HEK293 (cell line): ENCODE data around the gene IMMP2L.

Source experiments
- CTCF ChIA-PET: fragments of 350-600 bp; formaldehyde crosslinking; extraction: SDS; loops from one replicate; lab custom pipeline; 2021; ENCODE audit warnings: antibody characterized with exemption; lab: Yijun Ruan, JAX
- POLR2A ChIA-PET: fragments of 300-600 bp; formaldehyde crosslinking; extraction: SDS; loops from one replicate; lab custom pipeline; 2020; ENCODE audit warnings: antibody characterized with exemption, inconsistent platforms; lab: Yijun Ruan, JAX
- H3K27ac ChIP-seq: fragments of 200-500 bp; sonication (Bioruptor generic); 2 replicates; pipeline ENCODE4 v1.5.1; 2014; ENCODE audit warnings: low read depth, low read length, control low read depth, inconsistent platforms; ENCODE audit errors: extremely low read depth
- H3K36me3 ChIP-seq, 2 experiments: fragments of 200-500 bp in 1 of 2; sonication (Bioruptor generic) in 1 of 2; 1 replicate in 1 of 2; 2 replicates in 1 of 2; pipeline ENCODE4 v1.5.1; 2014 to 2017; ENCODE audit warnings: inconsistent platforms in 2 of 2, low read length in 2 of 2; ENCODE audit not compliant: control insufficient read depth in 2 of 2, insufficient read depth in 1 of 2
- H3K4me1 ChIP-seq: fragments of 200-500 bp; sonication (Bioruptor generic); 2 replicates; pipeline ENCODE4 v1.5.1; 2014; ENCODE audit warnings: mild to moderate bottlenecking, low read length, inconsistent platforms; ENCODE audit not compliant: control insufficient read depth, insufficient read depth
- H3K4me3 ChIP-seq: 2 replicates; pipeline ENCODE4 v1.5.1; 2011; ENCODE audit warnings: low read depth, mild to moderate bottlenecking, control low read depth, low read length, moderate library complexity
- H3K9me3 ChIP-seq: fragments of 200-500 bp; sonication (Bioruptor generic); 2 replicates; pipeline ENCODE4 v1.5.1; 2014; ENCODE audit warnings: low read depth, low read length, inconsistent platforms; ENCODE audit not compliant: control insufficient read depth, insufficient read depth
- ATF2 ChIP-seq: fragments of 450-650 bp; formaldehyde crosslinking; IDR thresholded peaks from 2 replicates; pipeline ENCODE4 v1.5.1; 2016; ENCODE audit warnings: missing biosample characterization, missing genetic modification characterization, low read depth
- IKZF3 ChIP-seq: fragments of 450-650 bp; IDR thresholded peaks from 2 replicates; pipeline ENCODE4 v1.5.0; 2018; ENCODE audit warnings: missing biosample characterization, mild to moderate bottlenecking, missing genetic modification characterization, moderate library complexity
- MZF1 ChIP-seq: fragments of 450-650 bp; formaldehyde crosslinking; IDR thresholded peaks from 2 replicates; pipeline ENCODE4 v1.5.1; 2017; ENCODE audit warnings: missing biosample characterization, missing genetic modification characterization, borderline replicate concordance
- PRDM1 ChIP-seq: fragments of 450-650 bp; formaldehyde crosslinking; IDR thresholded peaks from 2 replicates; pipeline ENCODE4; 2016; ENCODE audit warnings: missing biosample characterization, missing genetic modification characterization
- PRDM10 ChIP-seq: fragments of 450-650 bp; formaldehyde crosslinking; IDR thresholded peaks from 2 replicates; pipeline ENCODE4 v1.5.1; 2016; ENCODE audit warnings: missing biosample characterization, missing genetic modification characterization
- ZFP69B ChIP-seq: fragments of 450-650 bp; formaldehyde crosslinking; IDR thresholded peaks from 2 replicates; pipeline ENCODE4 v1.5.1; 2016; ENCODE audit warnings: missing biosample characterization, missing genetic modification characterization
- ZNF10 ChIP-seq: fragments of 450-650 bp; formaldehyde crosslinking; IDR thresholded peaks from 2 replicates; pipeline ENCODE4 v1.5.1; 2017; ENCODE audit warnings: missing biosample characterization, missing genetic modification characterization
- ZNF155 ChIP-seq: fragments of 450-650 bp; formaldehyde crosslinking; IDR thresholded peaks from 2 replicates; pipeline ENCODE4 v1.5.1; 2016; ENCODE audit warnings: missing biosample characterization, missing genetic modification characterization
- ZNF23 ChIP-seq: fragments of 450-650 bp; formaldehyde crosslinking; IDR thresholded peaks from 2 replicates; pipeline ENCODE4 v1.5.1; 2016; ENCODE audit warnings: missing biosample characterization, missing genetic modification characterization, borderline replicate concordance
- ZNF335 ChIP-seq: fragments of 450-650 bp; formaldehyde crosslinking; conservative IDR thresholded peaks from 2 replicates; pipeline ENCODE4 v1.5.1; 2016; ENCODE audit warnings: missing biosample characterization, missing genetic modification characterization
- ZNF350 ChIP-seq: fragments of 450-650 bp; formaldehyde crosslinking; IDR thresholded peaks from 2 replicates; pipeline ENCODE4 v1.5.0; 2017; ENCODE audit warnings: missing biosample characterization, mild to moderate bottlenecking, missing genetic modification characterization
- ZNF404 ChIP-seq: fragments of 450-650 bp; formaldehyde crosslinking; IDR thresholded peaks from 2 replicates; pipeline ENCODE4 v1.5.1; 2017; ENCODE audit warnings: missing biosample characterization, missing genetic modification characterization
- ZNF558 ChIP-seq: fragments of 450-650 bp; formaldehyde crosslinking; IDR thresholded peaks from 2 replicates; pipeline ENCODE4 v1.5.1; 2016; ENCODE audit warnings: missing biosample characterization, missing genetic modification characterization
- ZNF610 ChIP-seq: fragments of 450-650 bp; formaldehyde crosslinking; IDR thresholded peaks from 2 replicates; pipeline ENCODE4 v1.5.1; 2016; ENCODE audit warnings: missing biosample characterization, missing genetic modification characterization, borderline replicate concordance
- ZNF677 ChIP-seq: fragments of 450-650 bp; IDR thresholded peaks from 2 replicates; pipeline ENCODE4 v1.5.0; 2018; ENCODE audit warnings: missing biosample characterization, mild to moderate bottlenecking, missing genetic modification characterization, moderate library complexity
- ZNF776 ChIP-seq: fragments of 450-650 bp; formaldehyde crosslinking; IDR thresholded peaks from 2 replicates; pipeline ENCODE4 v1.5.0; 2017; ENCODE audit warnings: missing biosample characterization, missing genetic modification characterization, borderline replicate concordance
- TF ChIP-seq, protein P1 (sequence below): fragments of 450-650 bp; formaldehyde crosslinking; IDR thresholded peaks from 2 replicates; pipeline ENCODE4 v1.5.1; 2016; ENCODE audit warnings: missing biosample characterization, missing genetic modification characterization
- TF ChIP-seq, protein P2 (sequence below): fragments of 450-650 bp; formaldehyde crosslinking; IDR thresholded peaks from 2 replicates; pipeline ENCODE4 v1.5.1; 2016; ENCODE audit warnings: missing biosample characterization, missing genetic modification characterization
- TF ChIP-seq, protein P3 (sequence below): fragments of 450-650 bp; formaldehyde crosslinking; IDR thresholded peaks from 2 replicates; pipeline ENCODE4 v1.5.1; 2016; ENCODE audit warnings: missing biosample characterization, missing genetic modification characterization
- TF ChIP-seq, protein P4 (sequence below): fragments of 450-650 bp; formaldehyde crosslinking; IDR thresholded peaks from 2 replicates; pipeline ENCODE4 v1.5.1; 2016; ENCODE audit warnings: missing biosample characterization, missing genetic modification characterization
- TF ChIP-seq, protein P5 (sequence below): fragments of 450-650 bp; formaldehyde crosslinking; IDR thresholded peaks from 2 replicates; pipeline ENCODE4 v1.5.1; 2016; ENCODE audit warnings: missing biosample characterization, missing genetic modification characterization
- TF ChIP-seq, protein P6 (sequence below): fragments of 450-650 bp; formaldehyde crosslinking; IDR thresholded peaks from 2 replicates; pipeline ENCODE4 v1.5.1; 2016; ENCODE audit warnings: missing biosample characterization, missing genetic modification characterization

IMMP2L gene

DNA sequence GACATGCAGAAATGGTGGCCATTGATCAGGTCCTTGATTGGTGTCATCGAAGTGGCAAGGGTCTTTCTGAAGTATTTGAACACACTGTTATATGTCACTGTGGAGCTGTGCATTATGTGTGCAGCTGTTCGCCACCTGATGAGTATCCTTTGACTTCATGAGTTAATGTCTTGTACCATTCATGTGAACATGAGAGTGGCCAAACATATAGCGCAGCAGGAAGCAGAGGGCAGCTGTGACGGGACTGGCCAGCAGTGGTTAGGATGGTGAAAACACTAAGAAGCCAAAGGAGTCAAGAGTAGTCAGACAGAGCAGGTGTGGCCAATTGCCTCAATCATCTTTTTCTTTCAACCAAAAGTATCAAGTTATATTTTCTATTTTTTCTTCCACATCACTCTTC, 167.4 kb downstream of the IMMP2L start (continued):
- TF ChIP-seq ZNF677 (tag by site-specific recombination) (no peak), ZNF10 (tag by site-specific recombination) (no peak), ATF2 (tag by site-specific recombination) (no peak), PRDM10 (tag by site-specific recombination) (no peak), PRDM1 (no peak), ZNF23 (no peak)
- TF ChIP-seq, protein P1, sequence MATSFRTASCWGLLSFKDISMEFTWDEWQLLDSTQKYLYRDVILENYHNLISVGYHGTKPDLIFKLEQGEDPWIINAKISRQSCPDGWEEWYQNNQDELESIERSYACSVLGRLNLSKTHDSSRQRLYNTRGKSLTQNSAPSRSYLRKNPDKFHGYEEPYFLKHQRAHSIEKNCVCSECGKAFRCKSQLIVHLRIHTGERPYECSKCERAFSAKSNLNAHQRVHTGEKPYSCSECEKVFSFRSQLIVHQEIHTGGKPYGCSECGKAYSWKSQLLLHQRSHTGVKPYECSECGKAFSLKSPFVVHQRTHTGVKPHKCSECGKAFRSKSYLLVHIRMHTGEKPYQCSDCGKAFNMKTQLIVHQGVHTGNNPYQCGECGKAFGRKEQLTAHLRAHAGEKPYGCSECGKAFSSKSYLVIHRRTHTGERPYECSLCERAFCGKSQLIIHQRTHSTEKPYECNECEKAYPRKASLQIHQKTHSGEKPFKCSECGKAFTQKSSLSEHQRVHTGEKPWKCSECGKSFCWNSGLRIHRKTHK = no peak

DNA sequence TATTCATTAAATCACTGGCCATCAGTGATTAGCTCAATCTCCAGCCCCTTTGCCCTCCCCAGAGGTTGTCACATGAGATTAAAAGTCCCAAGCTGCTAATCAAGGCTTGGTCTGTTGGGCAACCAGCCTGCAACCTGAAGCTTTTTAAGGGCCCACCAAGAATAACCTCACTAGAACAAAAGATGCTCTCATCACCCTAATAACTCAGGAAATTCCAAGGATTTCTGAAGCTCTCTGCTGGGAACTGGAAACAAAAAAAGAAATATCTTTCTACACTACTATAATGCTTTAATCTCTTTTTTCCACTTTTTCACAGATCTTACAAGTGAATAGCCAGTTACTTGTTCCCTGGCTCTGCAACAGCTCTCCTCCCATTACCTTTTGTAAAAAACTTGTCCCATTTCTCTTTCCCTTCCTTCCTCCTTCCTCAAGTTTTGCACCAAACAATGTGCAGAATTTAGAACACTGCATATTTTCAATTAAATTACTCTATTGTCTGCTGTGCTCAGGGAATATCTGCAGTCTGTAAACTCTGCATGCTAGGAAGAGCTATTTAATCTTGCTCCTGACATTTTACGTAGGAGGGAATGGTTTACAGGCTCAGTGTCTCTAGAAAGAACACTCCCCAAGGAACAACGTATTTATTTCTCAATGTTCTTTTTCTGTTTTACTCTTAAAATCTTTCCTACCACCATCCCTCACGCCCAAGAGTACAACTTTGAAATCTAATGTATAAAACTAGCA, 169.1 kb downstream of the IMMP2L start:
- Histone ChIP-seq H3K9me3 (no peaks in the 10 kb centered on the region), H3K27ac (no peak overlapping the region), H3K4me1 (no peaks in the 10 kb centered on the region), H3K36me3 (no peaks in the 10 kb centered on the region), H3K4me3 (no peak overlapping the region)
- CTCF ChIA-PET = no interaction called here
- POLR2A ChIA-PET = no interaction called here
- no peak for TF ChIP-seq MZF1 (tag by site-specific recombination)
- no peak for TF ChIP-seq ZFP69B (tag by site-specific recombination)
- TF ChIP-seq ZNF350 (tag by site-specific recombination) = no peak
- TF ChIP-seq ZNF155 (tag by site-specific recombination) = no peak
- no peak for TF ChIP-seq ZNF558 (tag by site-specific recombination)
- TF ChIP-seq, protein P2, sequence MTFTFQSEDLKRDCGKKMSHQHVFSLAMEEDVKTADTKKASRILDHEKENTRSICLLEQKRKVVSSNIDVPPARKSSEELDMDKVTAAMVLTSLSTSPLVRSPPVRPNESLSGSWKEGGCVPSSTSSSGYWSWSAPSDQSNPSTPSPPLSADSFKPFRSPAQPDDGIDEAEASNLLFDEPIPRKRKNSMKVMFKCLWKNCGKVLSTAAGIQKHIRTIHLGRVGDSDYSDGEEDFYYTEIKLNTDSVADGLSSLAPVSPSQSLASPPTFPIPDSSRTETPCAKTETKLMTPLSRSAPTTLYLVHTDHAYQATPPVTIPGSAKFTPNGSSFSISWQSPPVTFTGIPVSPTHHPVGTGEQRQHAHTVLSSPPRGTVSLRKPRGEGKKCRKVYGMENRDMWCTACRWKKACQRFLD (tag by site-specific recombination) = no peak
- TF ChIP-seq ZNF335 (tag by site-specific recombination) = no peak
- TF ChIP-seq, protein P3, sequence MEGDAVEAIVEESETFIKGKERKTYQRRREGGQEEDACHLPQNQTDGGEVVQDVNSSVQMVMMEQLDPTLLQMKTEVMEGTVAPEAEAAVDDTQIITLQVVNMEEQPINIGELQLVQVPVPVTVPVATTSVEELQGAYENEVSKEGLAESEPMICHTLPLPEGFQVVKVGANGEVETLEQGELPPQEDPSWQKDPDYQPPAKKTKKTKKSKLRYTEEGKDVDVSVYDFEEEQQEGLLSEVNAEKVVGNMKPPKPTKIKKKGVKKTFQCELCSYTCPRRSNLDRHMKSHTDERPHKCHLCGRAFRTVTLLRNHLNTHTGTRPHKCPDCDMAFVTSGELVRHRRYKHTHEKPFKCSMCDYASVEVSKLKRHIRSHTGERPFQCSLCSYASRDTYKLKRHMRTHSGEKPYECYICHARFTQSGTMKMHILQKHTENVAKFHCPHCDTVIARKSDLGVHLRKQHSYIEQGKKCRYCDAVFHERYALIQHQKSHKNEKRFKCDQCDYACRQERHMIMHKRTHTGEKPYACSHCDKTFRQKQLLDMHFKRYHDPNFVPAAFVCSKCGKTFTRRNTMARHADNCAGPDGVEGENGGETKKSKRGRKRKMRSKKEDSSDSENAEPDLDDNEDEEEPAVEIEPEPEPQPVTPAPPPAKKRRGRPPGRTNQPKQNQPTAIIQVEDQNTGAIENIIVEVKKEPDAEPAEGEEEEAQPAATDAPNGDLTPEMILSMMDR (tag by site-specific recombination) = no peak
- no peak for TF ChIP-seq ZNF610 (tag by site-specific recombination)
- no peak for TF ChIP-seq ZNF776 (tag by site-specific recombination)
- TF ChIP-seq, protein P4, sequence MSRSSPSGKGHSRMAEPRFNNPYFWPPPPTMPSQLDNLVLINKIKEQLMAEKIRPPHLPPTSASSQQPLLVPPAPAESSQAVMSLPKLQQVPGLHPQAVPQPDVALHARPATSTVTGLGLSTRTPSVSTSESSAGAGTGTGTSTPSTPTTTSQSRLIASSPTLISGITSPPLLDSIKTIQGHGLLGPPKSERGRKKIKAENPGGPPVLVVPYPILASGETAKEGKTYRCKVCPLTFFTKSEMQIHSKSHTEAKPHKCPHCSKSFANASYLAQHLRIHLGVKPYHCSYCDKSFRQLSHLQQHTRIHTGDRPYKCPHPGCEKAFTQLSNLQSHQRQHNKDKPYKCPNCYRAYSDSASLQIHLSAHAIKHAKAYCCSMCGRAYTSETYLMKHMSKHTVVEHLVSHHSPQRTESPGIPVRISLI (tag by site-specific recombination) = no peak
- no peak for TF ChIP-seq IKZF3 (tag by site-specific recombination)
- TF ChIP-seq ZNF404 (tag by site-specific recombination) = no peak
- TF ChIP-seq, protein P5, sequence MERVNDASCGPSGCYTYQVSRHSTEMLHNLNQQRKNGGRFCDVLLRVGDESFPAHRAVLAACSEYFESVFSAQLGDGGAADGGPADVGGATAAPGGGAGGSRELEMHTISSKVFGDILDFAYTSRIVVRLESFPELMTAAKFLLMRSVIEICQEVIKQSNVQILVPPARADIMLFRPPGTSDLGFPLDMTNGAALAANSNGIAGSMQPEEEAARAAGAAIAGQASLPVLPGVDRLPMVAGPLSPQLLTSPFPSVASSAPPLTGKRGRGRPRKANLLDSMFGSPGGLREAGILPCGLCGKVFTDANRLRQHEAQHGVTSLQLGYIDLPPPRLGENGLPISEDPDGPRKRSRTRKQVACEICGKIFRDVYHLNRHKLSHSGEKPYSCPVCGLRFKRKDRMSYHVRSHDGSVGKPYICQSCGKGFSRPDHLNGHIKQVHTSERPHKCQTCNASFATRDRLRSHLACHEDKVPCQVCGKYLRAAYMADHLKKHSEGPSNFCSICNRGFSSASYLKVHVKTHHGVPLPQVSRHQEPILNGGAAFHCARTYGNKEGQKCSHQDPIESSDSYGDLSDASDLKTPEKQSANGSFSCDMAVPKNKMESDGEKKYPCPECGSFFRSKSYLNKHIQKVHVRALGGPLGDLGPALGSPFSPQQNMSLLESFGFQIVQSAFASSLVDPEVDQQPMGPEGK (tag by site-specific recombination) = no peak
- TF ChIP-seq, protein P6, sequence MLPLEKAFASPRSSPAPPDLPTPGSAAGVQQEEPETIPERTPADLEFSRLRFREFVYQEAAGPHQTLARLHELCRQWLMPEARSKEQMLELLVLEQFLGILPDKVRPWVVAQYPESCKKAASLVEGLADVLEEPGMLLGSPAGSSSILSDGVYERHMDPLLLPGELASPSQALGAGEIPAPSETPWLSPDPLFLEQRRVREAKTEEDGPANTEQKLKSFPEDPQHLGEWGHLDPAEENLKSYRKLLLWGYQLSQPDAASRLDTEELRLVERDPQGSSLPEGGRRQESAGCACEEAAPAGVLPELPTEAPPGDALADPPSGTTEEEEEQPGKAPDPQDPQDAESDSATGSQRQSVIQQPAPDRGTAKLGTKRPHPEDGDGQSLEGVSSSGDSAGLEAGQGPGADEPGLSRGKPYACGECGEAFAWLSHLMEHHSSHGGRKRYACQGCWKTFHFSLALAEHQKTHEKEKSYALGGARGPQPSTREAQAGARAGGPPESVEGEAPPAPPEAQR = no peak
